GM18868 (cell line): ENCODE data around the gene SH3YL1.
"Not testable (repeated sequence)": the region's sequence is repeated elsewhere in the genome, so short reads cannot be mapped to it uniquely, and the experiment has no call there.

Experiments
- ATAC-seq: cut with Tn5 transposase; IDR thresholded peaks from one replicate; pipeline ENCODE4 v1.9.1; 2021; ENCODE audit warnings: mild to moderate bottlenecking, moderate library complexity; ENCODE audit not compliant: unreplicated experiment

SH3YL1 gene

DNA sequence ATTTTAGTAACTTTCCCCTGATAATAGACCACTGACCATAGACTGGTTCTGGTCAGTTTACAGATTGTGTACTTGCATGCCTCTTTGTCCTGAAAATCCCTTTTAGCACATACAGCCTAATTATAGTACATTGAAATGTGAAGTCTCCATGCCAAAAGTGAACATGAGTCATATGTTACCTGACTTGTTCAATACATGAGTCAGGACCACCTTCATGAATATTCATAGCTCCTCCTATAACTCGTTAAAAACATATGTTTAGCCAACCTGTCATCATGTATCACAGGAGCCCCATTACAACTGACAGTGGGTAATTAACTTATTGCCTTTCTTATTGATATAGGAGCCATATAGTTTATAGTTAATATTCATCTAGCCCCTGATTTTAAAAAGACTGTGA, 78.6 kb downstream of the SH3YL1 start:
- ATAC-seq: no peak

DNA sequence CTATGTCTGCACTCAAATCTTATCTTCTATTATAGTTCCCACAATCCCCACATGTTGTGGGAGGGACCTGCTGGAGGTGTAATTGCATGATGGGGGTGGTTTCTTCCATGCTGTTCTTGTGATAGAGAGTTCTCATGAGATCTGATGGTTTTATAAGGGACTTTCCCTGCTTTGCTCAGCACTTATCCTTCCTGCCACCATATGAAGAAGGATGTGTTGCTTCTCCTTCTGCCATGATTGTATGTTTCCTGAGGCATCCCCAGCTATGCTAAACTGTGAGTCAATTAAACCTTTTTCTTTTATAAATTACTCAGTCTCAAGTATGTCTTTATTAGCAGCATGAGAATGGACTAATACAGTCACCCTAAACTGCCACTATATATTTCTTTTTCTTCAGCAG, 79.1 kb downstream of the SH3YL1 start:
- no peak for ATAC-seq

DNA sequence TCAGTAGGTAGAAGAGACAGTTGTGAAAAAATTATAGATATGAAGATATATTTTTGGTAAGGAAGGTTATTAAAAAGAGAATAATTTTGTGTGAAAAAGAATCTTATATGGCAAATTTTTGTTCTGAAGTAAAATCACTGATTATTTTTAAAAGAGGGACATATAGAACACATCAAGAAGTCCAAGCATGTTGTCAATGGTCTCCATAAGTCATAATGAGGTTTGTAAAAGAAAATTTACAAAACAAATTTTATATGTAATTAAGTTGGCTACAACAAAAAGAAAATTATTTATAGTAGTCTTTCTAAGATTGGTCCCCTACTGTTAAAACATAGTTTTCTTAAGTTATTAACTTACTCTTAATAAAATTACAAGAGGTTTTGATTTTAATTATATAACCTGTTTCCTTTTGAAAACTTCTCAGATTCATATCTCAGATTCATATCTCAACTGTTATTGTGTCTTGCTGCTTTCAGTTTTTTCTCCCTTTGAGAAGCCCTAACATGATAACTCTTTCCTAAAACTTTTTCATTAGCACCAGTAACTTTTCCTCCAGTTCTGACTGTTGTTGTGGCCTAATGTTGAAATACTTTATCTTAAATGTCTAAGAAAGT, 81.2 kb downstream of the SH3YL1 start:
- no peak for ATAC-seq

DNA sequence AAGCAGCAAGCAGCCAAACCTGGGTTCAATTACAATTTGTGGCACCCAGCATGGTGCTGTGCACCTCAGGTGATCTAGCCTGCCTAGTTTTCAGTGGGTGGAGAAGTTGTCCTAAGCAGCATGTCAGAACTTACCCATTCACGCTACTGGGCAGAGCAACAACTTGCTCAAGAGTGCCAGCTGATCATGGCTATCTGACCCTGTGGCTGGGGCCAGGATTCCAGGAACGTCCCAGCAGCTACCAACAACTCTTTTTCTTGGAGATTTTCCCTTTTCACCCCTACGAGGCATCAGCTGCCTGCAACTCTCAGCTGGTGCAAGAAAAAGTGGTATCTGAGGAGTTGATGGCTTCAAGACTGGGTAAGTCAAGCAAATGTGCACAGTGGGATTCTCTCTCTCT, 83.5 kb downstream of the SH3YL1 start:
- ATAC-seq: no peak

DNA sequence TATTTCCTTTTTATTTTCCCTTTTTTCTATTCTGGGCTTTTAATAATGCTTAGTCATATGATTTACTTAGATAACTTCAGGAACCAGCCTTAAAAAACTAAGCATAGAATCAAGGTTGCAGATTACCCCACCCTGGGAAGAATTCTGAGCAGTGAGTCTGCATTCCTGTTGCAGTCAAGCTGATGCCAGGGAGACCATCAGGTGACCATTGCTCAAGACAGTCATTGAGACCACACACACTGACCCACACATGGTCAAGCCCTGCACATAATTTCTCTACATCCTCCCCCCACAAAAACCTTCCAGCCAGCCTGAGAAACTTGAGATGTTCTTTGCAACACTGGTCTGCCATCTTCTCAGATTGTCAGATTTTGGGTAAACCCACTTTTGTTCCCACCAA, 83.9 kb downstream of the SH3YL1 start:
- no peak for ATAC-seq

DNA sequence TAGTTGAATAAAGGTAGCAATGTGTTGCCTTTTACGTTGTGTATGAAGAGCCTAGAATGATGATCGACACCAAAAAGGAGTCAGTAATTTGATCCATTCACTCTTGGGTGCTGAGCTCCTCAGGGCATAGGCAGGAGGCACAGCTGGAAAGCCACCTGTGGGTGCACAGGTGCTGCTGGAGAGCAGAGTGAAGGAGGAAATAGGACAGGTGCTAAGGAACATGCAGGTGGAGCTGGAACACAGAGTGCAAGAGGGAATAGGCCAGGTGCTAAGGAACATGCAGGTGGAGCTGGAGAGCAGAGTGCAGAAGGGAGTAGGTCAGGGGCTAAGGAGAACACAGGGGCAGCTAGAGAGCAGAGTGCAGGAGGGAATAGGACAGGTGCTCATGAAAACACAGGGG, 86.1 kb downstream of the SH3YL1 start:
- no peak for ATAC-seq

DNA sequence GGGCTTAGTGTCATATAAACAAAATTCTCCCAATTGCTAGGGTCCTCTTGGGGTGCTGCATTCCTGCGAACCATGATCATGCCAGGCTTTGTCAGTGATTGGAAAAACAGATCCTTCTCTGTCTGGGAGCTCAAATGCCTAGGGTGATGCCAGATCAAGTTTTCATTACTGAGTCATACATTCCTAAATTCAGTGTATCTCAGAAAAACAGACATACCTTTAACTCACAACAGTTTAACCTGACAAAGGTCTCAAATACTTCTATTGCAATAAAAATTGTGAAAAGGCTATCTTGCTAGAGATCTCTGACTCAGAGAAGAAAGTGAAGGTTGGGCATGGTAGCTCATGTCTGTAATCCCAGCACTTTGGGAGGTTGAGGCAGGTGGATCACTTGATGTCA, 86.9 kb downstream of the SH3YL1 start:
- no peak for ATAC-seq

DNA sequence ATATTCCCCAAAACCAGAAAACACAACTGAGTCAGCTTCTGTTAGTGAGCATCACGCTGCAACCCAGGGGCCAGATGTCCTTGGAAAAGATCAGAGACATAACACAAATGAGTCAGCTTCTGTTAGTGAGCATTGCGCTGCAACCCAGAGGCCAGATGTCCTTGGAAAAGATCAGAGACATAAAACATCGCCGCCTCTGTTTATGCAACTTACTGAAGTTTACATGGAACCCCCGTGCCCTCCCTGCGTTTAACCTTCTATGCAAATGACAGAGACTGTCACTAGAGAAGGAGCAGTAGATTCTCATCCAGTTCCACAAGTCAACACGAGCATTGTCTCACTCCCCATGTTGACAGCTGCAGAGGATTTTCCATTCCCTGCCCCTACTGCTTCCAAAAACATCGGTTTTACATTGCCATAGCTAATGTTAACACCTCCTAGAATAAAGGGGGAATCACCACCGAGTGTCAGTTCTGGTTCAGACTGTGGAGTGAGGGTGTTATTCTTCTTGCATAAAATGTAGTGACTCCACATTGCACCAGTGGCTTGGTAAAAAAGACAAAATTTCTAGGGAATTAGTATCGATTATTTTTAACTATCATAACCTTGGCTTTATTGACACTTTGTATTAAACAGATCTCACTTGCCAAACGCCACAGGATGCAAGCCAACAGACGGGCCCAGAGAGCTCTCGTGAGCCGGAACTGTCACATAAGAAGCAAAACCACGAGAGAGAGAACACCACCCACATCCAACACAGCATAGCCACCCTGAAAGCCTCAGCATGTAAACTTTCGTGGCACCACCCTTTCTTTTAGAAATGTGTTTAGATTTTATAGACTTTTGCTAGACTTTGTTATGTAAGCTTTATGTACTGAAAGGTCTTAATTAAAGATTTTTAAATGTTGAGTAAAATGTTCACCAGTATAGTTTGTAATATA, 87.7 kb downstream of the SH3YL1 start:
- peak; percentile 51 for ATAC-seq

DNA sequence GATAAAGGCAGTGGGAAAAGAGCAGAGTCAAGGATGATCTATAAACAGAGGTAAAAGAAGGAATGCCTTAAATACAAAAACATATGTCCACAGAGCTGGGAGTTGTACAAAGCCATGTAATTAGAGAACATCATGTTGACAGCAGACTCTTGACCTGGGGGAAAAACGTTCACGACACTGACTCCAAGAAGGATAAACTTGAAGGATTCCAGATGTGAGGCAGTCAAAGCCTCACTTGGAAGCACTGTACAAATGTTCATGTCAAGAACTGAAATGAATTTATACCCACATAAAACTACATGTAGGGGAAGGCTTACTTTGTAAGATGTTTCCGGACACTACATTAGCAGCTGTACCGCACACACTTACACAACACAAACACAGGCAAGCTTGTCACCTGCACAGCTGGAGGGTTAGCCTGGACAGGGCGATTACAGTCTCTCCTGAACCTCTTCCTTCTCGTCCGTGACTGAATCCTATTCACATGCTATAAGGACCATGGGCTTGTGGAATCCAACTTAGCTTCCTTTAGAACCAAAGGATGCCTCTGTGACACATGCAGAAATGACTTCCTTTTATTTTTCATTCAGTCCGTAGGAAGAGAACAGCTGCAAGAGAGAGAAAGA, 88.6 kb downstream of the SH3YL1 start:
- no peak for ATAC-seq

DNA sequence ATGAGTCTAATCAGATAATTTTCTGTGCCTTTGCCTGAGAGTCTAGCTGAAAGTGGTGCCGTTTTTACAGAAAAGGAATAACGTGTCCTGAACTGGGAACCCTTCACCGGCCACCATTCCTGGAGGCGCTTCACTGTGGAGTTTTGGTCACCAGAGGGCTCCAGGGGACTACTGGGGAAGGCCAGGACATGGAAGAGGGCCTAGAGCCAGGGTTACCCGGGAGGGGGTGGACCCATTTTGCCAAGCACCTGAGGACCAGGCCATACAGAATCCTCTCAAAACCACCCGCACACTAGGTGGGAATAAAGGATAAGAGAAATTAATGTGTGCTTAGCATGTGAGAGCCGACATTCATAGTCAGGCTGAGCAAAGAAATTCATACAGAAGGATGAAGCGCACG, 91.7 kb downstream of the SH3YL1 start:
- ATAC-seq: not testable (repeated sequence)

DNA sequence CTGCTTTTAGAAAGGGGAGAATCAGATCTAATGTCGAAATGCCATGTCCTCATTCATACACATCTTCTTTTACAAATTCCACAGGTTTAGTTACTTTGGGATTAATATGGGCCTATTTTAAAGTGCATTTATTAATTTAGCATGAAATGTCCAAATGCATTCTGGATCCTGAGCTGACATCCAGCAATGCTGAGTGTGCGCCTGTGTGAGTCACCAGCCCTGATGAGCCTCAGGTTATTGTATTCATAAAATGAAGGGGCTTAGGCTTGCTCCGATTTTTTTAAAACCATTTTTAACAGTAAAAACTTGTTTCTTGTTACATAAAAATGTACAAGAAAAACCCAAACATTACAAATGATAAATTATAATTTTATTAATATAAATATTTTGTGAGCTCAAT, 94.1 kb downstream of the SH3YL1 start:
- ATAC-seq: no peak
